ENCODE data around the gene ADAM29.
"Not testable (repeated sequence)": the region's sequence is repeated elsewhere in the genome, so short reads cannot be mapped to it uniquely, and the experiment has no call there.

The ADAM29 gene

DNA sequence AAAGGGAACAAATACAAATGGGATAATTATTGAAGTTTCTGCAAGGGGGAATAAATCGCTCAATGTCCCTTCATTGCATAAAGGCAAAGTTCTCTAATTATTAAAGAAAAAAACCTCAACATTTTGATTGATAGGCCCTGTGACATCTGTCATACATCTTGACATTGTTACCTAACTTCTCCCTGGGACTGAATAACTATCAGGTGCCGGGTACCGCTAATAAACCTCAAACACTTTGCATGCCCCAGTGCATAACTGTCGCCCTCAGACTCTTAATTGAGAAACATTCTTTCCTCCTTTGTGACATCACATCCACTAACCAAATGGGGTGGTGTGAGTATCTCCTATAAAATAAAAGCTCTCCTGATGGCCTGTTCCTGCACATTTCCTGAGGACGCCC lies at the start of gene ADAM29:
Gene ADAM29, plus strand, starts transcription at position 301 of the 400 bp plus-strand sequence. CDS start 57,168 bp downstream, outside the sequence.
- no peak for DNase-seq

DNA sequence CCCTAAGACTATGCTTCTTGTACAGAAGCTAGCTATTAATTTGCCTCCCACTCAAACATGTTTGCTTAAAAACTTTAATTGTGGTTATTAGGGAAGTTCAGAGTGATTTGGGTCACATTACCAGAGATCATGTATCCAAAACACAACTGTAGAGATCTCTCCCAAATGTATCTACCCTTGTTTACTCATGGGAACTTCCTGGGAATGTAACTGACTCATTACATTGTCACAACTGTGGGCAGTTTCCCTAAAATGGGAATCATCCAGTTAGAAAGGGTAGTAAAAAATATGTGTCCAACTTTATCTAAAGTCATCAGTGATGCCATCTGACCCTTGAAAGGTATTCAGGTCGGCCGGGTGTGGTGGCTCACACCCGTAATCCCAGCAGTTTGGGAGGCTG lies 48.8 kb upstream of the ADAM29 start:
- no peak for DNase-seq

DNA sequence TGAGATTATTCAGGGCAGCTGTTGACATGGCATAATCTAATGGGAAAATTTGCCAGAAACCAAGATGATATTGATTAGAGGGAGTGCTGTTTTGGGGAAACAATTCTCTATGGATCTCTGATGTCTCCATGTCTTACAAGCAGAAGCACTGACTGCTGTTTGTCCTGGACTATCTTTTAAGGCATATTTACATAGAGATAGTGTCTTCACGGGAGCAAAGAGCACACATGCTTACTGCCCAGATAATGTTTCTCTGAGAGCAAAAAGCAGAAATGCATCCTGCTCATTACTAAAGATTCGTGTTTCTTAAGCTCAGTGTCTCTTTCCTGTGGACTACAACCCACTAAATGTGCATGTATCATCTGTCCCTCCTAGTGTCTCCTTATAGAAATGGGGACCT lies 47.8 kb upstream of the ADAM29 start:
- DNase-seq, result no peak

DNA sequence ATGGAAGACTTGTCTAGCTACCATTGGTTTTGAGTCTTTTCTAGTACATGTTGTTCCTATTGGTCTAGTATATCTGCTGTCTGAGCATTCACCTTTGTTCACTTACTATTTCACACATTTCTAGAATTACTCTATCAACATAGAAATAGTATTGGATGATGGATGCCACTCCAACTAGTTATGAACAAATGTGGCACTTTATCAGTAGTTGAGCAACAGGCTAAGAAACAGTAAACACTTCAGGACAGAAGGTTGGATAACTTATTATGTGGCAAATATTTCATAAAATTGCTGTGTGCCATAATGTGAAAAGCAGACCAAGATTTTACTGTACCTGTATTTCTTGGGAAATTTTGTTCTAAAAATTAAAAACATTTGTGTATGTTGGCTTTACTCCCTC lies 46.8 kb upstream of the ADAM29 start:
- no peak for DNase-seq

DNA sequence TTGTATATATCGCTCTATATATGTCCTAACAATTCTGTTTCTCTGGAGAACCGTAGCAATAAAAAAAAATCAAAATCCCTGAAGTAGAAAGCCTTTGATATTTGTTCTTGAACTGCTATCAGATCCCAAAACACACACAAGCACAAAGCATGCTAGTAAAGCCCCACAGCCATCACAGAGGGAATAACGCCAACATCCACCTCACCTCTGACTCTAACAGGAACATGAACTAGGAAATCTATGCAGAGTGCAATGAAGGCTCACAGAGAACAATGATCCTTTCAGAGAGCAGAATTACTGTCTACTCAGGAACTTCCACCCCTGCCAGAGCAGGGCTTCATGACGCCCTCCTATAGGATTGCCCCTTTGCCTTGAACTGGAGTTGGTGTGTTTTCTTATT lies 45.0 kb upstream of the ADAM29 start:
- not testable (repeated sequence) for DNase-seq

DNA sequence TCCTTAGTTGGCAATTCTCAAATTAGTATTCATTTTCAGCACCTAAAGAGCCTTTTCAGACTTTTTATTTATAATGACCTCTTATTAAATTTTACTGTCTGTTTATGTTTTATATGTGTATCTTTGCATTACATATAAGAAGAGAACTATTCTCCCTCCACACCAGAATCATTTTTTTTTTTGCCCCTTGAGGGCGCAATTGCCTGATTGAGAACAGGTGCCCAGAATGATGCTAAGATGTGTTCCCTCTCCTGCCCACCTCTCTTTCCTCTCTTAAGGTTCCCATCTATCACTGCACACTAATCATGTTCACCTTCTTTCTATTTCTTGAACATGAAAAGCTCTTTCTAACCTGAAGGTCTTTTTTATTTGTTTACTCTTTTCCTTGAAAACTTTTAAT lies 44.2 kb upstream of the ADAM29 start:
- DNase-seq, result no peak

DNA sequence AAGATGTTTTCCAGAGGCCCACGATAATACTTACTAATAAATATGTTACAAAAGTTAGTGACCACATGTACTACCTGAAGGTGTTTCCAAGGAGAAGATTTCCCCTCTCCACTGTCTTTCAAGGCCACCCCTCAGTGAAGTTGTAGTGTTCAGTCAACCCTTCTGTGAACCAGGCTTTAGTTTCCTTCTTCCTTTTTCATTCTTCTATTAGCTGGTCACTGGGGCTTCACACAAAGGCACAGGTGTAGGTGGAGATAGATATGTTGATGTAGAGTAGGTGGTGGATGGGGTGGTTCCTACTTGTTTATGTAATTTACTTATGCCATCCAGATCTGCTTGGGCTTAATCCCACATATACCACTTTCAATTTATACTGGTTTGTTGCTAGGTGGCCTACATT lies 43.3 kb upstream of the ADAM29 start:
- no peak for DNase-seq

DNA sequence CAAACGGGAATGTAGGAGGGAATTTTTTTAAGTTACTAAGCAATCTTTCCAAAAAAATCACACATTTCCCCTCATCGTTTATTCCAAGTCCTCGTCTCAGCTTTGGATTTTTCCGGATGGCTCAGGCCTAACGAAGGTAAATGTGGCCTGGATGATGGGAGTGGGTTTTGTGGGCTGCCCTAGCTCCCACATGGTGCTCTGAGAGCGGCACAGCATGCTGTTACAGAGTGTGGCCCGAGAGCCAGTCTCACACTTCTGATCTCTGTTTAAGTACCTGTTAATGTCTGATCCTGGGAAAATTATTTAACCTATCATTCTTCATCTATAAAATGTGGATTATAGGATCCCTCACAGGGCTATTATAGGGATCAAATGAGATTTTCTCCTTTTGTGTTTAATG lies 38.2 kb upstream of the ADAM29 start:
- no peak for DNase-seq

DNA sequence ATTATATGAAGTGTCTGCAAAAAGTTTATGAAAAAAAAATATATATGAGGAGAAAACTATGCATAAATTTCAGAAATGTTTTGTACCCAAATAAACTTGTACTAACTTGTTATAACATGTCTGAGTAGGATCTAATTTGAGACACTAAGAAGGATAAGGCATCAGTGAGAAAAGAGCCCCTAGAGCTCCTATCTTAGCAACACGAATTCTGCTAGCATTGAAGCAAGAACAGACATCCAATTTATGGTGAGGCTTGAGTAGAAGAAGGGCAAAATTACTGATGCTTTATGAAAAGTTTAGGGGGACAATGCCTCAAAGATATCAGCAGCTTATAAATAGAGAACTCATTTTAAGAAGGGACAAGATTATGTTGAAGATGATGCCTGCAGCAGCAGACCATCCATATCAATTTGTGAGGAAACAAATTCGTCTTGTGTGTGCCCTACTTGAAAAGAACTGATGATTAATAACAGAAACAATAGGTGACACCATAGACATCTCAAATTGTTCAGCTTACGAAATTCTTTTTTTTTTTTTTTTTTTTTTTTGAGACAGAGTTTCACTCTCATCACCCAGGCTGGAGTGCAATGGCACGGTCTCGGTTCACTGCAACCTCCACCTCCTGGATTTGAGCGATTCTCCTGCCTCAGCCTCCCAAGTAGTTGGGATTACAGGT lies 35.7 kb upstream of the ADAM29 start:
- no peak for DNase-seq

DNA sequence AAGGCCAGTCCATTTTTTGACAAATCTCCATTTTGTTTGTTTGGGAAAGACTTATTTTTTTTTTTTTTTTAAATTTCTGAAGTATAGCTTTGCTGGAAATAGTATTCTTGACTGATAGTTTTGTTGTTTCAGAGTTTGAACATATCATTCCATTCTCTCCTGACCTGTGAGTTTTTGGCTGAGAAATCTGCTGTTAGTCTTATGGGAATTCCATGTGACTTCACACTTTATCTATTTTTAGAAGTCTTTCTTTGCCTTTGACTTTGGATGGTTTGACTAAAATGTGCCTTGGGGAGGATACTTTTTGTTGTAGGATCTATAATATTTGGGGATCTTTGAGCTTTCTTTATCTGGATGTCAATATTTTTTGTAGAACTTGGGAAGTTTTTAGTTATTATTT lies 10.7 kb upstream of the ADAM29 start:
- DNase-seq, result no peak

DNA sequence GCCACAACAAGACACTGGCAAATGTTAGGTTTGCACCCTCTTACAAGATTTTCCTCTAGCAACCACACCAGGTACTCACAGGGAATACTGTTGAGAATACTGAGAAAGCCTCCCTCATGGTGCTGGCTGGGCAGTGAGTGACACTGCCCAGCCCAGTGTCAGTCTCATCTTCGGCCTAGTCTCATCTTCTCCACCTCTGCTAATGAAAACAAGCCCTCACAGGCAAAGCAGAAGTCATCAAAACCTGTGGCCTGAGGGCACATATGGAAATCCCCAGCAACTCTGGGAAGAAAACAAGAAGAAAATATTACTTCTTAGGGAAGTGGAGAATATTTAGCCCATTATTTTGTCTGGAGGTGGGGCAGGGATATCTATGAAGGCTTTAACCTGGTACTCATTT lies 7.9 kb upstream of the ADAM29 start:
- no peak for DNase-seq

DNA sequence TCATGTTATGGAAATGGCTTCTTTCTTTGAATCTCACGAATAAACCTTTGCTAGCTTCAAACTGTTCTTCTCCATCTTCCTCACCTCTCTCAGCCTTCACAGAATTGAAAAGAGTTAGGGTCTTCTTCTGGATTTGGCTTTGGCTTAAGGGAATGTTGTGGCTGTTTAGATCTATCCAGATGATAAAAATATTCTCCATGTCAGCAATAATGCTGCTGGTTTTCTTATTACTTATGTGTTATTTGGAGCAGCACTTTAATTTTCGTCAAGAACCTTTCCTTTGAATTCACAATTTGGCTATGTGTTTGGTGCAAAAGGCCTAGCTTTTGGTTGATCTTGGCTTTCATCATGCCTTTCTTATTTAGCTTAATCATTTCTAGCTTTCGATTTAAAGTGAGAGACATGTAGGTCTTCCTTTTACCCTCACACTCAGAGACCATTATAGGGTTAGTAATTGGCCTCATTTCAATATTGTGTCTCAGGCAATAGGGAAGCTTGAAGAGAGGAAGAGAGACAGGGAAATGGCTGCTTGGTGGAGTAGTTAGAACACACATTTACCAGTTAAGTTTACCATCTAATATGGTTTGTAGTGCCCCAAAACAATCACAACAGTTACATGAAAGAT lies 5.1 kb upstream of the ADAM29 start:
- no peak for DNase-seq

DNA sequence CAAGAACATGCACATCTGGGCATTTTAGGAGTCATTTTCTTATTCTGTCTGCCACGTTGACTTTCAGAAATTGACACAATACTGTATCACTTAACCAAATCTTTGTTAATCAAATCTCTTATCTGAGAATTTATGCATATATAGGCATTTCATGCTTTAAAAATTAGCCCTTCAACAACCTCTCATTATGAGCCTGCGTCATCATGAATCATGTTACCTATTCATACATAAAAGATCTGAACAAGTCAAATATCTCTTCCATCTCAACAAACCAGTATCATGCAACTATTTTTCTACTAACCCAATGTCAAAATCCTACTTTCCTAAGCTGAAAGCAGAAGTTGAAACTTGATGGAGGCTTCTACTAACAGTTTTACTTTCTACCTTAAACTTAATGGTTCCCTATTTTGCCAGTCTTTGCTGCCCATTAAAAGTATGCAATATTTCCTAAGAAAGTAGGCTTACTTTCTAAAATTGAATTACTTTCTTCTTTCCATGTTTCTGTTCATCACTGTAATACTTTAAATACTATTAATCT lies 1.8 kb downstream of the ADAM29 start:
- no peak for DNase-seq

DNA sequence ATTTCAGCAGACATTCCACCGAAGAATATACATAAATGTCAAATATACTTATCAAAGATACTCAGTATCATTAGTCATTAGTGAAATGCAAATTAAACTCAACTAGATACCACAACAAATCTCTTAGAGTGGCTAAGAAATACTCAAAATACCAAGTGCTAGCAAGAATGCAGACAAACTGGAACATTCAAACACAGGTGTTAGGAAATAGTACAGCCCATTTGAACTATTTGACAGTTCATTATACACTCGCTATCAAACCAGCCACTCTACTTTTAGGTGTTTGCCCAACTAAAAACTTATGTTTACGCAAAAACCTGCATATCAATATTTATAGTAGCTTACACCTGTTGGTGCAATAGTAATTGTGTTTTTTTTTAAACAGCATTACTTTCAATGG lies 8.8 kb downstream of the ADAM29 start:
- no peak for DNase-seq

DNA sequence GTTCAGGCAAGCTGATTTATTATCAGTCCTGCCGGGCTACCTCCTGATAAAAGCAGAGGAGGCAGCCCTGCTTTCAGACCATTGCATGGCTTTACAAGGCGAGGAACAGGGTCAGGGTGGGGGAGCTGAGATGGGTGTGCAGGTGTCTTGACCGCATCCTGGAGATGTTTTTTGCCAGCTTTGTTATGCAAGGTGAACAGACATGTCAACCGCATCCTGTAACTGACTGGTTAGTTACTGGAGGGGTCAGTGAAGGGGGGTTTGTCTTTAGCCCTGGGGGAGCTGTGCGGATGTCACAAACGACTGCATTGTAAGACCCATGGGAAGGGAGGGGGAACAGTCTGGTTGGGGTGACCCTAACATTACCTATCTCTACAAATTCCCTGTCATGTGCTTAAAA lies 10.0 kb downstream of the ADAM29 start:
- no peak for DNase-seq

DNA sequence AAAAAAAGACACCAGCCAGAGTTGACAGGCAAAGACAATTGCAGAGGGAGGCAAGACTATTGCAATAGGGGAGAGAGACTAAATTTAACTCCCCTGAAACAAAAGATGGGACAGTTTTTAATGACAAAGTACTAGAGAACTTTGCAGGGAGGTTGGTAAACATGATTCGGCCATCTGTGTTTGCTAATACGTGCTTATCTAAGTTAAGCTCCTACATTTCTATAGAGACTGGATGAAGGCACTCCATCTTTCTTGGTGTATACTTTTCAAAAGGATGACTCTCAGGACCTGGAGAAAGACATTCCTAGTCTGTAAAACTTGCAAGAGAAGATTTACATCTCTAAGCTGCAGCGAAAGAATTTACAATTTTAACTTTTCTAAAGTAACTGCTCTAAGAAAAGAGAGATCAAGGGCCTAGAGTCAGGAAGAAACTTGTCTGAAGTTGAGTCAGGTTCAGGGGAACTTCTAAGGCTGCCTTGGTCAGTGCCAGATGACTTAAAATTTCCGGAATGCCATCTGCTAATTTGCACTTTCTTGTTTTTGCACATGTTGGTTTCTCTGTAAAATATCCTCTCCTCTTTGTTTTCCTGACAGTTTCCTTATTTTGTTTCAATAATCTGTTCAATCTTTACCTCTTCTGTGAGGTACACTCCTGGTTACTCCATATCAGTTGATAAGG lies 10.6 kb downstream of the ADAM29 start:
- DNase-seq, result no peak

DNA sequence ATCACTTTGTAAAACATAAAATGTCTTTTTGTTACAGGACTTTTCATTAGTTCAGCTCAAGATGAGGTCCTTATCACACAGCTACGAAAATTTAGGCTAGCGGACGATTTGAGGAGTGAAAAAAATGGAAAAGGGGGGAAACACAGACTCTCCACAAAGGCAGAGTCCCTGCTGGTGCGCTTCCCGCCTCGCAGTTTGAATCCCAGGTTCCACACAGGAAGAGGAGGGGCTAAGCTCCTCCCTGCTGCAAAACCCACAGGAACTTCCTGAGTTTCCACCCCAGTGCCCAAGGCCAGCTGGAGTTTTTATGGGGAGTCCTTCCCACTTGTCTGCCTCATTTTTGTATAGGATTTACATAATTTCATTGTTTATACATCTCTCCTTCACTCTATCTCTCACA lies 11.2 kb downstream of the ADAM29 start:
- DNase-seq, result no peak

DNA sequence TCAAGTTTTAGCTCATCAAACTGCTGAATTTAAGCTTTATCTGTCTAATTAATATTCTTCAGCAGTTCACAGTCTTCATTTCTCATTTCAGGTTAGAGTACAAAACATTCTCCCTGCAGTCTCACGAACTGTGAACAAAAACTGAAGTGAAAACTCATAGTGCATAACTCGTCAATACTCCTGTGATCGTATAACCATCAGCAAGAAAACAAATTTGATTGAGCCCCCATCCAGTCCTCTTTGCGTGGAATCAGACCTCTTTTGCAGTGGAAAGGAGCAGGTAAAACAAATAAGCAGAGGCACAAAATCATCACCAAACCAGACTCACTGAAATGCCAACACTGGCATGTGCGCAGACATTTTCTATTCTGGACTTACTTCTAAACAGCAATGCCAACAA lies 12.7 kb downstream of the ADAM29 start:
- DNase-seq, result no peak

DNA sequence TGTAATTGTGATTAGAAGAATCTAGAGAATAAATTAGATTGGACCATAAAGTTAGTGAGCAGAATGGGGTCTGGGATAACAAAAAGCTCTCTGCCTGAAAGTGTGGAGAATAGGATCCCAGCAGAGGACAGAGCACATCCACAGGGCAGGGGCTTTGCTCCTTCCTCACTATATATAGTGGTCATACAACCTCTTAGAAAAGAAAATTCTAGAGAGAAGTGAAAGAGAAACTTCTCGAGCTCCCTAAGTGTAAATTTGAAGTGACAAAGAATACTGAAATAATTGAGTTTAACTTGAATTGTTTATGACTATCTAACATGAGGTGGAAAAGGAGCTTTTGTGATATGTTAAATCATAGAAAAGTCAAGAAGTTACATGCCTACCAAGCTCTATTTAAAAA lies 14.9 kb downstream of the ADAM29 start:
- DNase-seq, result no peak

DNA sequence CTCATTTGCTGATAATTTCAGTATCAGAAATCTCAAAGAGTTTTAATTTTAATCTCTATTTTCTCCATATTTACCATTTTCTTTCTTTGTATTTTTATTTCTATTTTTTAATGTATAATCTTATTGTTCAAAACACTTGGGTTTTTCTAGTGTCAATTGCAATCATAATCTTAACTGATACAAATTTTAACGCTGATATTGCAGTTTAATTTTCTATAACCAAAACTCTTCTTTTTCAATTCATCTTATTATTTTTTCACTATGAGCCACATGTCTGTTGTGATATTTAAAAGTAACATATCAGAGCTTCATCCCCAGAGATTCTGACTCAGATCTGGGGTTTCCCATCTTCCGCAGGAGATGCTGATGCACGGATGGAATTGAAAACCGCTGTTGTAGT lies 16.2 kb downstream of the ADAM29 start:
- no peak for DNase-seq

DNA sequence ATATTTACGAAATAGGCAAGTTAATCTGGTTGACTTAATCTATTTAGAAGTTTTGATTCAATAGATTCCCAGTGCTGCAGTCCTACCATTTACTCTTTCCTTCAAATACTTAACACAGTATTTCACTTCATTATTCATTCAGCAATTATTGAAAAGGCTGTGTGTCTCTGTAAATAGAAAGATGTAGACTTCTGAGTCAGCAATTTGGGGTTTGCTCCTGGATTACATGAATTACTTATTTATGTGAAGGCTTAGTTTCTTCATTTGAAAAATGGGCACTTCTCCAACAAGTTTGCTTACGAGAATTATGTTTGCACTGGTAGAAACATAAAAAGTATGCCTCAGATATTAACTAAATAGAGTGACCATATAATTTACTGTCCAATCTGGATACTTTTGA lies 17.4 kb downstream of the ADAM29 start:
- DNase-seq, result no peak

DNA sequence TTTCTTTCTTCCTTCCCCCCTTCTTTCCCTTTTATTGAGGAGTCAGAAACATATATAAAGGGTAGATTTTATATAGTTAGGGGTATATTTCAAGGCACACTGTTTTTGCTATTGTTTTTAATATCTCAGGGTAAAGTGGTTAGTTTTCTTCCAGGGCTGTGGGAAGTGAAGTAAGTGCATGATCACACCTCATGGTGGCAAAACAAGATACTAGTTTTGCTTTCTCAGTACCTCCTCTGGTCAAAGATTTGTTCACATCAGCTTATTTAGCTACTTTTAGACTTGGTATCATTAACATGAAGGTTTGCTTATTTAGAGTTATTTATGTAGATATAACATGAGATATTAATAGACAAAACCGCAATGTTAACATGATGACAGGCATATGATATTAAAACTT lies 21.8 kb downstream of the ADAM29 start:
- no peak for DNase-seq

DNA sequence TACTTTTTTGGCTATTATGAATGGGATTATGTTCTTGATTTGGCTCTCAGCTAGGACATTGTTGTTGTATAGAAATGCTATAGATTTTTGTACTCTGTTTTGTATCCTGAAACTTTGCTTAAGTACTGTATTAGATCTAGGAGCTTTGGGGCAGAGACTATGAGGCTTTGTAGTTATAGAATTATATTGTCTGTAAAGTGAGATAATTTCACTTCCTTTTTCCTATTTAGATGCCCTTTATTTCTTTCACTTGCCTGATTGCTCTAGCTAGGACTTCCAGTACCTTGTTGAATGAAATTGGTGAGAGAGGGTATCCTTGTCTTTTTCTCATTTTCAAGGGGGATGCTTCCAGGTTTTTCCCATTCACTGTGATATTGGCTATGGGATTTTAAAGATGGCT lies 28.1 kb downstream of the ADAM29 start:
- no peak for DNase-seq

DNA sequence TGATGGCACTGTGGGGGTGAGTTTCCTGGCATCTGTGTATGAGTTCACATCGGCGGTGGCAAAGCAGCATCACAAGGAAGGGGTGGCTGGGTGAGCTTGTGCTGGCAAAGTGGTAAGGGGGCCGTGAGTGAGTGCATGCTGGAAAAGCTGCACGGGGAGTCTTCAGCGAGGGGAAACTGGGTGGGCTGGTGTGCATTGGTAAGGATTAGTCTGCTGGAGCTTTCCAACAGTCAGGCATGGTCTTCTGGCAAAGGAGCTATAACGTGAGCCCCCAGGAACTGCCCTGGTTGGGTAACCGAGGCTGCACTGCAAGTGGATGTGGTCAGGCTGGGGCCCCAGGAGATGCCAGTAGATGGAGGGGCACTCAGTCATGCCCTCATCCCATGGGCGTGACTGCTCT lies 30.7 kb downstream of the ADAM29 start:
- DNase-seq, result no peak
